Panc1 (cell line): ENCODE data around the gene BARX2. TPM values are rescaled to one million over a fixed set of nuclear protein-coding genes. Genes with fewer than 3 reads are reported as not detected.

Experiments
- ATAC-seq: fragments of 200-7000 bp; cut with Tn5 transposase; 2 replicates; pipeline ENCODE4 v1.9.1; 2020; ENCODE audit warnings: mild to moderate bottlenecking, moderate library complexity
- BruUV-seq: library from RNA; stranded (reverse); fragments of 400-500 nt; replicated peaks from 2 replicates; lab custom pipeline; 2021; lab: Mats Ljungman, UMichigan
- CTCF ChIA-PET: fragments of 300-600 bp; sonication (Branson Sonifier 250); formaldehyde crosslinking; loops from one replicate; lab custom pipeline; 2022; ENCODE audit warnings: antibody characterized with exemption; lab: Charles Lee
- POLR2A ChIA-PET: fragments of 300-600 bp; sonication (Branson Sonifier 250); formaldehyde crosslinking; loops from one replicate; lab custom pipeline; 2022; ENCODE audit warnings: antibody characterized with exemption; lab: Charles Lee
- DNase-seq: peaks from one replicate; pipeline ENCODE4 v3.0.0-alpha.2; 2010; ENCODE audit warnings: low read depth, low spot score
- H3K27ac ChIP-seq: 2 replicates; pipeline ENCODE4 v1.5.1; 2011; ENCODE audit warnings: mild to moderate bottlenecking, low read length, inconsistent platforms
- H3K27me3 ChIP-seq: fragments of 200-500 bp; sonication (Bioruptor generic); 2 replicates; pipeline ENCODE4 v1.6.0; 2014; ENCODE audit warnings: low read length, inconsistent platforms; ENCODE audit not compliant: control insufficient read depth, insufficient read depth
- H3K36me3 ChIP-seq: fragments of 200-500 bp; sonication (Bioruptor generic); 2 replicates; pipeline ENCODE4 v1.5.1; 2014; ENCODE audit warnings: inconsistent platforms, mild to moderate bottlenecking, low read length, moderate library complexity; ENCODE audit not compliant: control insufficient read depth, insufficient read depth
- H3K4me1 ChIP-seq: 2 replicates; pipeline ENCODE4 v1.5.1; 2011; ENCODE audit warnings: inconsistent platforms, mild to moderate bottlenecking, low read length, moderate library complexity; ENCODE audit not compliant: control insufficient read depth, insufficient read depth
- H3K4me3 ChIP-seq, 2 experiments: 2 replicates each; pipeline ENCODE4 v1.5.1; 2011 to 2012; ENCODE audit warnings: low read depth in 2 of 2, low read length in 2 of 2, mild to moderate bottlenecking in 2 of 2, inconsistent platforms in 1 of 2, moderate library complexity in 1 of 2
- H3K9me3 ChIP-seq: fragments of 200-500 bp; sonication (Bioruptor generic); 2 replicates; pipeline ENCODE4 v1.5.1; 2014; ENCODE audit warnings: low read depth, mild to moderate bottlenecking, inconsistent platforms, low read length, moderate library complexity; ENCODE audit not compliant: control insufficient read depth, insufficient read depth
- POLR2AphosphoS5 ChIP-seq: IDR thresholded peaks from 2 replicates; pipeline ENCODE4 v1.6.1; 2012; ENCODE audit warnings: mild to moderate bottlenecking, low read depth, low read length, moderate library complexity
- SIN3A ChIP-seq: IDR thresholded peaks from 2 replicates; pipeline ENCODE4 v1.6.1; 2012; ENCODE audit warnings: low read depth, mild to moderate bottlenecking, low read length, moderate library complexity, borderline replicate concordance; ENCODE audit not compliant: insufficient read depth
- TCF7L2 ChIP-seq: IDR thresholded peaks from 2 replicates; pipeline ENCODE4 v1.6.1; 2011; ENCODE audit warnings: mild to moderate bottlenecking, low read depth, low read length, inconsistent platforms
- in situ Hi-C: cut with HindIII; loops from 2 replicates; pipeline ENCODE4 v1.10.0; 2016; ENCODE audit warnings: low sequenced_read_pairs, low pct_unique_long_range_greater_than_20kb
- intact Hi-C: fragments of 100-400 bp; cut with micrococcal nuclease; formaldehyde crosslinking; loops from one replicate; pipeline ENCODE4 v1.10.0; 2022; ENCODE audit not compliant: unreplicated experiment
- total RNA-seq: library from RNA; stranded (reverse); gene quantifications from one replicate; pipeline ENCODE4 v1.2.1, GENCODE V29; 2021; ENCODE audit not compliant: unreplicated experiment
- TF ChIP-seq, protein P1 (sequence below): fragments of 450-650 bp; IDR thresholded peaks from 2 replicates; pipeline ENCODE4 v1.5.1; 2017; ENCODE audit warnings: mild to moderate bottlenecking
- TF ChIP-seq, protein P2 (sequence below), 2 experiments: IDR thresholded peaks; 2 replicates each; pipeline ENCODE4 v1.6.1; 2011 to 2012; ENCODE audit warnings: low read depth in 2 of 2, control low read depth in 1 of 2, low read length in 1 of 2, mild to moderate bottlenecking in 1 of 2, moderate library complexity in 1 of 2; ENCODE audit not compliant: insufficient read depth in 1 of 2

The BARX2 gene
- total RNA-seq, 1 experiment from 2014 or later: 3.9 TPM

DNA sequence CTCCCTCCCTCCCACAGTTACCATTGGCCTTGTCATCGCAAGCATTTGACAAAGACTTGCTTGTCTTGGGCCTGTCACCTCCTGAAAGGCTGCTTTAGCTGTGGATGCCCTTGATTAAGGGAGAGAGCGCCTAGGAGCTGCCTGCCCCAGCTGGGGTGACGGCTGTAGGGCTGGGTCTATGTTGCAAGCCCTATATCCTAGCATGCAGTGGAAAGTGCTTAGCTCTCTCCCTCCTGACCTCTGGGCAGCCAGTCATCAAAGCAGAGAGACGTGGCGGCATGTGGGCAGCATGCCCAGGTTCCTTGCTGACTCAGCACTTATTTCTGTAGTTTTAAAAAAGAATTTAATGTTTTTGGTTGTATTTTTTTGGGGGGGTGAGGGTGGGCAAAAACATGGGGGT lies 75.9 kb downstream of the BARX2 start:
- H3K4me3 ChIP-seq: no peak overlapping the region
- H3K27me3 ChIP-seq: no peaks in the 10 kb centered on the region
- BruUV-seq: no TSS peak
- in situ Hi-C loops: no loop called here
- intact Hi-C loops: no loop called here
- TF ChIP-seq POLR2AphosphoS5 (no peak), SIN3A (no peak), TCF7L2 (no peak)
- TF ChIP-seq, protein P1, sequence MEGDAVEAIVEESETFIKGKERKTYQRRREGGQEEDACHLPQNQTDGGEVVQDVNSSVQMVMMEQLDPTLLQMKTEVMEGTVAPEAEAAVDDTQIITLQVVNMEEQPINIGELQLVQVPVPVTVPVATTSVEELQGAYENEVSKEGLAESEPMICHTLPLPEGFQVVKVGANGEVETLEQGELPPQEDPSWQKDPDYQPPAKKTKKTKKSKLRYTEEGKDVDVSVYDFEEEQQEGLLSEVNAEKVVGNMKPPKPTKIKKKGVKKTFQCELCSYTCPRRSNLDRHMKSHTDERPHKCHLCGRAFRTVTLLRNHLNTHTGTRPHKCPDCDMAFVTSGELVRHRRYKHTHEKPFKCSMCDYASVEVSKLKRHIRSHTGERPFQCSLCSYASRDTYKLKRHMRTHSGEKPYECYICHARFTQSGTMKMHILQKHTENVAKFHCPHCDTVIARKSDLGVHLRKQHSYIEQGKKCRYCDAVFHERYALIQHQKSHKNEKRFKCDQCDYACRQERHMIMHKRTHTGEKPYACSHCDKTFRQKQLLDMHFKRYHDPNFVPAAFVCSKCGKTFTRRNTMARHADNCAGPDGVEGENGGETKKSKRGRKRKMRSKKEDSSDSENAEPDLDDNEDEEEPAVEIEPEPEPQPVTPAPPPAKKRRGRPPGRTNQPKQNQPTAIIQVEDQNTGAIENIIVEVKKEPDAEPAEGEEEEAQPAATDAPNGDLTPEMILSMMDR: no peak
- TF ChIP-seq, protein P2, sequence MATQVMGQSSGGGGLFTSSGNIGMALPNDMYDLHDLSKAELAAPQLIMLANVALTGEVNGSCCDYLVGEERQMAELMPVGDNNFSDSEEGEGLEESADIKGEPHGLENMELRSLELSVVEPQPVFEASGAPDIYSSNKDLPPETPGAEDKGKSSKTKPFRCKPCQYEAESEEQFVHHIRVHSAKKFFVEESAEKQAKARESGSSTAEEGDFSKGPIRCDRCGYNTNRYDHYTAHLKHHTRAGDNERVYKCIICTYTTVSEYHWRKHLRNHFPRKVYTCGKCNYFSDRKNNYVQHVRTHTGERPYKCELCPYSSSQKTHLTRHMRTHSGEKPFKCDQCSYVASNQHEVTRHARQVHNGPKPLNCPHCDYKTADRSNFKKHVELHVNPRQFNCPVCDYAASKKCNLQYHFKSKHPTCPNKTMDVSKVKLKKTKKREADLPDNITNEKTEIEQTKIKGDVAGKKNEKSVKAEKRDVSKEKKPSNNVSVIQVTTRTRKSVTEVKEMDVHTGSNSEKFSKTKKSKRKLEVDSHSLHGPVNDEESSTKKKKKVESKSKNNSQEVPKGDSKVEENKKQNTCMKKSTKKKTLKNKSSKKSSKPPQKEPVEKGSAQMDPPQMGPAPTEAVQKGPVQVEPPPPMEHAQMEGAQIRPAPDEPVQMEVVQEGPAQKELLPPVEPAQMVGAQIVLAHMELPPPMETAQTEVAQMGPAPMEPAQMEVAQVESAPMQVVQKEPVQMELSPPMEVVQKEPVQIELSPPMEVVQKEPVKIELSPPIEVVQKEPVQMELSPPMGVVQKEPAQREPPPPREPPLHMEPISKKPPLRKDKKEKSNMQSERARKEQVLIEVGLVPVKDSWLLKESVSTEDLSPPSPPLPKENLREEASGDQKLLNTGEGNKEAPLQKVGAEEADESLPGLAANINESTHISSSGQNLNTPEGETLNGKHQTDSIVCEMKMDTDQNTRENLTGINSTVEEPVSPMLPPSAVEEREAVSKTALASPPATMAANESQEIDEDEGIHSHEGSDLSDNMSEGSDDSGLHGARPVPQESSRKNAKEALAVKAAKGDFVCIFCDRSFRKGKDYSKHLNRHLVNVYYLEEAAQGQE (IDR thresholded peaks at IDR 0.05; ENCODE audit: insufficient read depth in 1 of 2, low read depth in 2 of 2, low read length in 1 of 2): no peak
- ChIA-PET POLR2A (no interaction called here), CTCF (no interaction called here)
- H3K9me3 ChIP-seq: no peaks in the 10 kb centered on the region
- H3K36me3 ChIP-seq: no peaks in the 10 kb centered on the region
- ATAC-seq: no peak
- no peaks in the 10 kb centered on the region for H3K4me1 ChIP-seq
- no peak overlapping the region for H3K27ac ChIP-seq
- no peak for DNase-seq

DNA sequence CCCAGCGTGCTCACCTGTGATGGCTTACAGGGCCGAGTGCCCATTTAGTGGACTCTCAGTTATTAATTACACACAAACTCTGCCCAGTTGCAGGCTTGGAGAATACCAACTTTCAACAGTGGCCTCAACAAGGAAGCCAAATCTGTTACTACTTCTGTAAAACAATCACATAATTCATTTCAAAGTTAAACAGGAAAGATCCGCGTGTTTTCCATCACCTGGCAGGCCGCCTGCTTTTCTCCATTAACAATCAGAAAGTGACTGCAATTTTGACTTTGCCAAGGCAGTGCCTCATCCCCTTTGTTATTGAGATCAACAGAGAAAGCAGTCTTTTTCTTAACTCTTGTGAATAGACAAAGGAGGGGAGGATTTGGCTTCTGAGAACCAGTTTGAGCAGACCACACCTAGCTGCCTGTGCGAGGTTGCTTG lies 77.7 kb downstream of the BARX2 start:
- TF ChIP-seq SIN3A (no peak), TCF7L2 (no peak), POLR2AphosphoS5 (no peak)
- TF ChIP-seq, protein P2 (IDR thresholded peaks at IDR 0.05; ENCODE audit: insufficient read depth in 1 of 2, low read depth in 2 of 2, low read length in 1 of 2): no peak
- TF ChIP-seq, protein P1: no peak
- no TSS peak for BruUV-seq
- in situ Hi-C loops: no loop called here
- H3K9me3 ChIP-seq: no peaks in the 10 kb centered on the region
- POLR2A ChIA-PET: no interaction called here
- DNase-seq (no peak), ATAC-seq (no peak)
- no peak overlapping the region for H3K27ac ChIP-seq
- intact Hi-C loops: no loop called here
- H3K36me3 ChIP-seq: no peaks in the 10 kb centered on the region
- H3K27me3 ChIP-seq: no peaks in the 10 kb centered on the region
- H3K4me1 ChIP-seq: no peaks in the 10 kb centered on the region
- H3K4me3 ChIP-seq: no peak overlapping the region
- CTCF ChIA-PET: no interaction called here
